Tibial nerve (tissue), 4 donors: ENCODE results near the gene CCK.

ENCODE experiments used
- EP300 ChIP-seq, 2 donors: sonication (generic); formaldehyde crosslinking; IDR thresholded peaks; one replicate each; pipeline ENCODE4 v1.6.1; 2017; ENCODE audit warnings: antibody characterized with exemption in 2 of 2, mild to moderate bottlenecking in 1 of 2
- POLR2A ChIP-seq, 2 donors: fragments of 450-650 bp; IDR thresholded peaks; one replicate each; pipeline ENCODE4 v1.6.1; 2017; ENCODE audit warnings: antibody characterized with exemption in 2 of 2, mild to moderate bottlenecking in 2 of 2, moderate library complexity in 2 of 2
- TF ChIP-seq, protein P1 (sequence below), 5 experiments: fragments of 200-600 bp in 3 of 5; fragments of 450-650 bp in 2 of 5; sonication (generic) in 3 of 5; IDR thresholded peaks; one replicate each; pipeline ENCODE4 v1.5.1; 2016 to 2019; ENCODE audit warnings: antibody characterized with exemption in 5 of 5, mild to moderate bottlenecking in 3 of 5, moderate library complexity in 2 of 5

DNA sequence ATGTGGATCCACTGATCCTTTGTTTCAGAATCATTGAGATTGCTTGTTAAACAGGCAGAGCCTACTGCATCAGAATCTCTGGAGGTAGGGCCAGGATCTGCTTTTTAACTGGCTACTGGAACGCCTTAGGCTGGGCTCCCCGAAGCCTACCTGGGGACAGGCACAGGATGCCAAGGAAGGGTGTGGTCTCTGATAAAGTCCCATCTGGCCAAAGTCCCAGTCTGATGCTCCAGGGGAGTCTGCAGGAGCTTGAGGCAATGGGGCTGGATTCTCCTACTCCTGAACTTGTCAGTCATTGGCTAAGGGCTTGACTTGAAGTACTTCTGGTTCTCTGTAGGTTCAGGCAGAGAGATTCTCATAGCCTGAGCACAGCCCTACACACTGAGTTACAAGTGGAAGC is 22.4 kb upstream of the CCK start:
- TF ChIP-seq POLR2A (IDR thresholded peaks at IDR 0.05) (no peak), EP300 (IDR thresholded peaks at IDR 0.05) (no peak)
- TF ChIP-seq, protein P1, sequence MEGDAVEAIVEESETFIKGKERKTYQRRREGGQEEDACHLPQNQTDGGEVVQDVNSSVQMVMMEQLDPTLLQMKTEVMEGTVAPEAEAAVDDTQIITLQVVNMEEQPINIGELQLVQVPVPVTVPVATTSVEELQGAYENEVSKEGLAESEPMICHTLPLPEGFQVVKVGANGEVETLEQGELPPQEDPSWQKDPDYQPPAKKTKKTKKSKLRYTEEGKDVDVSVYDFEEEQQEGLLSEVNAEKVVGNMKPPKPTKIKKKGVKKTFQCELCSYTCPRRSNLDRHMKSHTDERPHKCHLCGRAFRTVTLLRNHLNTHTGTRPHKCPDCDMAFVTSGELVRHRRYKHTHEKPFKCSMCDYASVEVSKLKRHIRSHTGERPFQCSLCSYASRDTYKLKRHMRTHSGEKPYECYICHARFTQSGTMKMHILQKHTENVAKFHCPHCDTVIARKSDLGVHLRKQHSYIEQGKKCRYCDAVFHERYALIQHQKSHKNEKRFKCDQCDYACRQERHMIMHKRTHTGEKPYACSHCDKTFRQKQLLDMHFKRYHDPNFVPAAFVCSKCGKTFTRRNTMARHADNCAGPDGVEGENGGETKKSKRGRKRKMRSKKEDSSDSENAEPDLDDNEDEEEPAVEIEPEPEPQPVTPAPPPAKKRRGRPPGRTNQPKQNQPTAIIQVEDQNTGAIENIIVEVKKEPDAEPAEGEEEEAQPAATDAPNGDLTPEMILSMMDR (IDR thresholded peaks at IDR 0.05), result no peak
